Liver (tissue), 9 donors: Measurements from ENCODE around the gene MAN2A2. TPM values are rescaled to one million over a fixed set of nuclear protein-coding genes. Genes with fewer than 3 reads are reported as not detected.

Source experiments
- DNase-seq: peaks from one replicate; pipeline ENCODE4 v3.0.0-alpha.2; 2017; ENCODE audit warnings: low spot score
- H3K27ac ChIP-seq, 2 donors: one replicate each; pipeline ENCODE4 v1.7.0; 2013; ENCODE audit warnings: inconsistent platforms in 2 of 2, low read length in 2 of 2, control low read depth in 1 of 2, low read depth in 1 of 2, mild to moderate bottlenecking in 1 of 2
- H3K27me3 ChIP-seq, 4 donors: one replicate each; pipeline versions ENCODE4 v1.6.1 to v1.7.0; 2013; ENCODE audit warnings: low read length in 3 of 4, inconsistent platforms in 1 of 4, mild to moderate bottlenecking in 1 of 4, moderate library complexity in 1 of 4; ENCODE audit not compliant: control insufficient read depth in 4 of 4, insufficient read depth in 4 of 4
- H3K36me3 ChIP-seq, 4 donors: one replicate each; pipeline versions ENCODE4 v1.6.1 to v1.7.0; 2013; ENCODE audit warnings: low read length in 3 of 4, mild to moderate bottlenecking in 3 of 4, low read depth in 1 of 4, moderate library complexity in 1 of 4; ENCODE audit not compliant: control insufficient read depth in 4 of 4, insufficient read depth in 3 of 4
- H3K4me1 ChIP-seq, 4 donors: one replicate each; pipeline versions ENCODE4 v1.6.1 to v1.7.0; 2013; ENCODE audit warnings: low read length in 3 of 4, mild to moderate bottlenecking in 3 of 4, moderate library complexity in 1 of 4; ENCODE audit not compliant: control insufficient read depth in 4 of 4, insufficient read depth in 4 of 4
- H3K4me3 ChIP-seq, 3 donors: one replicate each; pipeline versions ENCODE4 v1.6.1 to v1.7.0; 2013; ENCODE audit warnings: low read length in 3 of 3, control low read depth in 1 of 3, low read depth in 1 of 3, mild to moderate bottlenecking in 1 of 3
- H3K9ac ChIP-seq, 2 donors: one replicate each; pipeline ENCODE4 v1.7.0; 2013; ENCODE audit warnings: low read length in 2 of 2, mild to moderate bottlenecking in 2 of 2, moderate library complexity in 2 of 2, control low read depth in 1 of 2, low read depth in 1 of 2
- H3K9me3 ChIP-seq, 4 donors: one replicate each; pipeline versions ENCODE4 v1.6.1 to v1.7.0; 2013; ENCODE audit warnings: low read length in 3 of 4; ENCODE audit not compliant: control insufficient read depth in 4 of 4
- EGR1 ChIP-seq, 2 donors: IDR thresholded peaks; 2 replicates each; pipeline ENCODE4 v1.6.1; 2016 to 2018; ENCODE audit warnings: antibody characterized with exemption in 2 of 2, low read depth in 2 of 2
- FOXA1 ChIP-seq: IDR thresholded peaks from 2 replicates; pipeline ENCODE4 v1.6.1; 2016; ENCODE audit warnings: antibody characterized with exemption
- FOXA2 ChIP-seq: IDR thresholded peaks from 2 replicates; pipeline ENCODE4 v1.6.1; 2016; ENCODE audit warnings: antibody characterized with exemption
- GABPA ChIP-seq, 2 donors: IDR thresholded peaks in 1 of 2; conservative IDR thresholded peaks in 1 of 2; 2 replicates each; pipeline ENCODE4 v1.6.1; 2016; ENCODE audit warnings: antibody characterized with exemption in 2 of 2, mild to moderate bottlenecking in 1 of 2, moderate library complexity in 1 of 2
- HNF4A ChIP-seq, 2 donors: conservative IDR thresholded peaks; 2 replicates each; pipeline ENCODE4 v1.6.1; 2016; ENCODE audit warnings: antibody characterized with exemption in 2 of 2, mild to moderate bottlenecking in 2 of 2
- HNF4G ChIP-seq: IDR thresholded peaks from 2 replicates; pipeline ENCODE4 v1.6.1; 2016; ENCODE audit warnings: antibody characterized with exemption
- RAD21 ChIP-seq, 2 donors: IDR thresholded peaks; 2 replicates each; pipeline ENCODE4 v1.6.1; 2016; ENCODE audit warnings: antibody characterized with exemption in 2 of 2, mild to moderate bottlenecking in 2 of 2
- RXRA ChIP-seq, 2 donors: IDR thresholded peaks; 2 replicates each; pipeline ENCODE4 v1.6.1; 2017 to 2018; ENCODE audit warnings: antibody characterized with exemption in 2 of 2, mild to moderate bottlenecking in 1 of 2
- TAF1 ChIP-seq: conservative IDR thresholded peaks from 2 replicates; pipeline ENCODE4 v1.6.1; 2016; ENCODE audit warnings: antibody characterized with exemption, mild to moderate bottlenecking
- YY1 ChIP-seq: IDR thresholded peaks from 2 replicates; pipeline ENCODE4 v1.6.1; 2016; ENCODE audit warnings: antibody characterized with exemption, mild to moderate bottlenecking
- WGBS: extraction: QIAGEN DNeasy Blood & Tissue Kit; methylation state at CpG from one replicate; pipeline ENCODE4 v1.1.7; 2013; 5-methylcytosine and 5-hydroxymethylcytosine counted together
- polyA plus RNA-seq, 2 donors: library from polyadenylated mRNA; stranded (reverse) in 1 of 2; unstranded in 1 of 2; fragments of 200-250 nt in 1 of 2; fragments of >200 nt in 1 of 2; fragmentation: Nextera tagmentation in 1 of 2; extraction: Ambion mirVana in 1 of 2; gene quantifications; one replicate each; pipeline versions ENCODE4 v1.2.1 to v1.2.3, GENCODE V29; 2013 to 2015
- total RNA-seq, 2 donors: library from RNA; depleted of rRNA; stranded (reverse); fragments of >200 nt; gene quantifications; one replicate each; pipeline ENCODE4 v1.2.3, GENCODE V29; 2014
- TF ChIP-seq, protein P1 (sequence below): IDR thresholded peaks from 2 replicates; pipeline ENCODE4 v1.6.1; 2016; ENCODE audit warnings: antibody characterized with exemption
- TF ChIP-seq, protein P2 (sequence below): IDR thresholded peaks from 2 replicates; pipeline ENCODE4 v1.6.1; 2016; ENCODE audit warnings: antibody characterized with exemption, mild to moderate bottlenecking
- TF ChIP-seq, protein P3 (sequence below): IDR thresholded peaks from 2 replicates; pipeline ENCODE4 v1.6.1; 2016; ENCODE audit warnings: antibody characterized with exemption
- TF ChIP-seq, protein P4 (sequence below): IDR thresholded peaks from 2 replicates; pipeline ENCODE4 v1.6.1; 2016; ENCODE audit warnings: antibody characterized with exemption
- TF ChIP-seq, protein P5 (sequence below): fragments of 150-350 bp; IDR thresholded peaks from 2 replicates; pipeline ENCODE4 v1.5.1; 2017; ENCODE audit warnings: improper control_type of control experiment, low read depth, low read length; ENCODE audit not compliant: missing input control
- donor health status: healthy.
- donor health status: healthy.
- donor health status: healthy.
- donor health status: healthy.
- donor health status: healthy.

MAN2A2 gene
- total and polyA plus RNA-seq, 4 donors, result 17.3 to 111 (median 50.9) TPM

DNA sequence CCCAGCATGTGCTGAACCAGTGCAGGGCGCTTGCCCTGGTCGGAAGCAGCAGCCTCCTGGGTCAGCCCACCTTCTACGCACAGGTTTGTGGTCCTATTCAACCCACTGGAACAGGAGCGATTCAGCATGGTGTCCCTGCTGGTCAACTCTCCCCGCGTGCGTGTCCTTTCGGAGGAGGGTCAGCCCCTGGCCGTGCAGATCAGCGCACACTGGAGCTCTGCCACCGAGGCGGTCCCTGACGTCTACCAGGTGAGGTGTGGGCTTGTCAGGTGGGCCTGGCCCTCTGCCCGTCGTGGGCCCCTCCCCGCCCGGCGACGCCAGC lies 8.2 kb downstream of the MAN2A2 start (continued):
- TF ChIP-seq FOXA1 (no peak), EGR1 (IDR thresholded peaks at IDR 0.05; ENCODE audit: low read depth in 2 of 2) (no peak), GABPA (IDR thresholded peaks at IDR 0.05 in 1 of 2, conservative IDR thresholded peaks at IDR 0.05 in 1 of 2) (no peak), HNF4G (no peak), YY1 (no peak), HNF4A (conservative IDR thresholded peaks at IDR 0.05) (no peak), RAD21 (IDR thresholded peaks at IDR 0.05) (no peak)
- TF ChIP-seq, protein P1, sequence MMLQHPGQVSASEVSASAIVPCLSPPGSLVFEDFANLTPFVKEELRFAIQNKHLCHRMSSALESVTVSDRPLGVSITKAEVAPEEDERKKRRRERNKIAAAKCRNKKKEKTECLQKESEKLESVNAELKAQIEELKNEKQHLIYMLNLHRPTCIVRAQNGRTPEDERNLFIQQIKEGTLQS, result no peak

DNA sequence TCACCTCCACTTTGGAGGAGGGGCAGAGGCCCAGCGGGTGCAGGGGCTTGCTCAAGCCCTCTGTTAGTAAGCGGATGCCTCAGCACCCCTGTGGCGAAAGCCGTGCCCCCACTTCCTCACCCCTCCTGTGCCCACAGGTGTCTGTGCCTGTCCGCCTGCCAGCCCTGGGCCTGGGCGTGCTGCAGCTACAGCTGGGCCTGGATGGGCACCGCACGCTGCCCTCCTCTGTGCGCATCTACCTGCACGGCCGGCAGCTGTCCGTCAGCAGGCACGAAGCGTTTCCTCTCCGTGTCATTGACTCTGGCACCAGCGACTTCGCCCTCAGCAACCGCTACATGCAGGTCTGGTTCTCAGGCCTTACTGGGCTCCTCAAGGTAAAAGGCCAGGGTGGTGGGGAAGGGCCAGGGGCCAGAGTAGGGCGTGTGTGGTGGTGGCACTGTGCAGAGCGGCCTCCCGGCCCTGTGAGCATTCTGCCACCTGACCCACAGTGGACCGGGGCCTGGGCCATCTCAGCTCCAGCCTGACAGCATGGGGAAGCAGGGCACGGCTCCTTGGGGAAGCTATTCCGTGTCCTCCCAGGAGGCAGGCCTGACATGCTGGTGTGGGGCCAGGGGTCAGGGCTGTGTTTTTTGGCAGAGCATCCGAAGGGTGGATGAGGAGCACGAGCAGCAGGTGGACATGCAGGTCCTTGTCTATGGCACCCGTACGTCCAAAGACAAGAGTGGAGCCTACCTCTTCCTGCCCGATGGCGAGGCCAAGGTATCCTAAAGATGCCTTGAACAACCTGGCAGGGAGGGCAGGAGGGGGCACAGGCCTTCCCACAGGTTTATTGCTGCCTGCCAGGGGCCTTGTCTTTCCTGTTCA lies 9.0 kb downstream of the MAN2A2 start:
- no peaks in the 10 kb centered on the region for H3K4me1 ChIP-seq
- TF ChIP-seq GABPA (IDR thresholded peaks at IDR 0.05 in 1 of 2, conservative IDR thresholded peaks at IDR 0.05 in 1 of 2) (no peak), HNF4A (conservative IDR thresholded peaks at IDR 0.05) (no peak), RAD21 (IDR thresholded peaks at IDR 0.05) (no peak), FOXA2 (no peak), YY1 (no peak), TAF1 (no peak), FOXA1 (no peak), RXRA (IDR thresholded peaks at IDR 0.05) (no peak), HNF4G (no peak)
- TF ChIP-seq, protein P2, sequence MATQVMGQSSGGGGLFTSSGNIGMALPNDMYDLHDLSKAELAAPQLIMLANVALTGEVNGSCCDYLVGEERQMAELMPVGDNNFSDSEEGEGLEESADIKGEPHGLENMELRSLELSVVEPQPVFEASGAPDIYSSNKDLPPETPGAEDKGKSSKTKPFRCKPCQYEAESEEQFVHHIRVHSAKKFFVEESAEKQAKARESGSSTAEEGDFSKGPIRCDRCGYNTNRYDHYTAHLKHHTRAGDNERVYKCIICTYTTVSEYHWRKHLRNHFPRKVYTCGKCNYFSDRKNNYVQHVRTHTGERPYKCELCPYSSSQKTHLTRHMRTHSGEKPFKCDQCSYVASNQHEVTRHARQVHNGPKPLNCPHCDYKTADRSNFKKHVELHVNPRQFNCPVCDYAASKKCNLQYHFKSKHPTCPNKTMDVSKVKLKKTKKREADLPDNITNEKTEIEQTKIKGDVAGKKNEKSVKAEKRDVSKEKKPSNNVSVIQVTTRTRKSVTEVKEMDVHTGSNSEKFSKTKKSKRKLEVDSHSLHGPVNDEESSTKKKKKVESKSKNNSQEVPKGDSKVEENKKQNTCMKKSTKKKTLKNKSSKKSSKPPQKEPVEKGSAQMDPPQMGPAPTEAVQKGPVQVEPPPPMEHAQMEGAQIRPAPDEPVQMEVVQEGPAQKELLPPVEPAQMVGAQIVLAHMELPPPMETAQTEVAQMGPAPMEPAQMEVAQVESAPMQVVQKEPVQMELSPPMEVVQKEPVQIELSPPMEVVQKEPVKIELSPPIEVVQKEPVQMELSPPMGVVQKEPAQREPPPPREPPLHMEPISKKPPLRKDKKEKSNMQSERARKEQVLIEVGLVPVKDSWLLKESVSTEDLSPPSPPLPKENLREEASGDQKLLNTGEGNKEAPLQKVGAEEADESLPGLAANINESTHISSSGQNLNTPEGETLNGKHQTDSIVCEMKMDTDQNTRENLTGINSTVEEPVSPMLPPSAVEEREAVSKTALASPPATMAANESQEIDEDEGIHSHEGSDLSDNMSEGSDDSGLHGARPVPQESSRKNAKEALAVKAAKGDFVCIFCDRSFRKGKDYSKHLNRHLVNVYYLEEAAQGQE, result no peak
- TF ChIP-seq, protein P3, sequence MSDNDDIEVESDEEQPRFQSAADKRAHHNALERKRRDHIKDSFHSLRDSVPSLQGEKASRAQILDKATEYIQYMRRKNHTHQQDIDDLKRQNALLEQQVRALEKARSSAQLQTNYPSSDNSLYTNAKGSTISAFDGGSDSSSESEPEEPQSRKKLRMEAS, result no peak
- TF ChIP-seq, protein P4, sequence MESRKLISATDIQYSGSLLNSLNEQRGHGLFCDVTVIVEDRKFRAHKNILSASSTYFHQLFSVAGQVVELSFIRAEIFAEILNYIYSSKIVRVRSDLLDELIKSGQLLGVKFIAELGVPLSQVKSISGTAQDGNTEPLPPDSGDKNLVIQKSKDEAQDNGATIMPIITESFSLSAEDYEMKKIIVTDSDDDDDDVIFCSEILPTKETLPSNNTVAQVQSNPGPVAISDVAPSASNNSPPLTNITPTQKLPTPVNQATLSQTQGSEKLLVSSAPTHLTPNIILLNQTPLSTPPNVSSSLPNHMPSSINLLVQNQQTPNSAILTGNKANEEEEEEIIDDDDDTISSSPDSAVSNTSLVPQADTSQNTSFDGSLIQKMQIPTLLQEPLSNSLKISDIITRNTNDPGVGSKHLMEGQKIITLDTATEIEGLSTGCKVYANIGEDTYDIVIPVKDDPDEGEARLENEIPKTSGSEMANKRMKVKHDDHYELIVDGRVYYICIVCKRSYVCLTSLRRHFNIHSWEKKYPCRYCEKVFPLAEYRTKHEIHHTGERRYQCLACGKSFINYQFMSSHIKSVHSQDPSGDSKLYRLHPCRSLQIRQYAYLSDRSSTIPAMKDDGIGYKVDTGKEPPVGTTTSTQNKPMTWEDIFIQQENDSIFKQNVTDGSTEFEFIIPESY, result no peak
- TF ChIP-seq, protein P5, sequence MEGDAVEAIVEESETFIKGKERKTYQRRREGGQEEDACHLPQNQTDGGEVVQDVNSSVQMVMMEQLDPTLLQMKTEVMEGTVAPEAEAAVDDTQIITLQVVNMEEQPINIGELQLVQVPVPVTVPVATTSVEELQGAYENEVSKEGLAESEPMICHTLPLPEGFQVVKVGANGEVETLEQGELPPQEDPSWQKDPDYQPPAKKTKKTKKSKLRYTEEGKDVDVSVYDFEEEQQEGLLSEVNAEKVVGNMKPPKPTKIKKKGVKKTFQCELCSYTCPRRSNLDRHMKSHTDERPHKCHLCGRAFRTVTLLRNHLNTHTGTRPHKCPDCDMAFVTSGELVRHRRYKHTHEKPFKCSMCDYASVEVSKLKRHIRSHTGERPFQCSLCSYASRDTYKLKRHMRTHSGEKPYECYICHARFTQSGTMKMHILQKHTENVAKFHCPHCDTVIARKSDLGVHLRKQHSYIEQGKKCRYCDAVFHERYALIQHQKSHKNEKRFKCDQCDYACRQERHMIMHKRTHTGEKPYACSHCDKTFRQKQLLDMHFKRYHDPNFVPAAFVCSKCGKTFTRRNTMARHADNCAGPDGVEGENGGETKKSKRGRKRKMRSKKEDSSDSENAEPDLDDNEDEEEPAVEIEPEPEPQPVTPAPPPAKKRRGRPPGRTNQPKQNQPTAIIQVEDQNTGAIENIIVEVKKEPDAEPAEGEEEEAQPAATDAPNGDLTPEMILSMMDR, result no peak
- TF ChIP-seq, protein P1, result no peak

More for the DNA sequence above, 9.0 kb downstream of the MAN2A2 start:
- Histone ChIP-seq H3K4me3 (no peak overlapping the region), H3K9me3 (no peaks in the 10 kb centered on the region), H3K9ac (no peak overlapping the region), H3K27ac (no peak overlapping the region), H3K36me3 (peaks cover 35 to 88% (median 63%) of the 10 kb centered on the region in 4 donors), H3K27me3 (no peaks in the 10 kb centered on the region)
- no peak for DNase-seq
- WGBS, result 94% methylated on average over 30 of the region's 30 CpGs
